Colonic mucosa (tissue), 4 donors: Measurements from ENCODE around the gene EOGT. TPM values are rescaled to one million over a fixed set of nuclear protein-coding genes. Genes with fewer than 3 reads are reported as not detected.

Source experiments
- DNase-seq: peaks from one replicate; pipeline ENCODE4 v3.0.0-alpha.2; 2020
- H3K27ac ChIP-seq: fragments of 200-600 bp; one replicate; pipeline ENCODE4 v1.8.0; 2021
- H3K27me3 ChIP-seq: fragments of 200-600 bp; one replicate; pipeline ENCODE4 v1.8.0; 2021
- H3K36me3 ChIP-seq: fragments of 200-600 bp; one replicate; pipeline ENCODE4 v1.8.0; 2021
- H3K4me1 ChIP-seq: fragments of 200-600 bp; one replicate; pipeline ENCODE4 v1.8.0; 2021; ENCODE audit warnings: mild to moderate bottlenecking
- H3K4me3 ChIP-seq: fragments of 200-600 bp; one replicate; pipeline ENCODE4 v1.8.0; 2021
- H3K9ac ChIP-seq, 2 donors: one replicate each; pipeline ENCODE4 v1.7.0; 2013; ENCODE audit warnings: control low read depth in 2 of 2, low read depth in 2 of 2, low read length in 2 of 2
- H3K9me3 ChIP-seq: fragments of 200-600 bp; one replicate; pipeline ENCODE4 v1.8.0; 2021
- intact Hi-C: fragments of 100-400 bp; cut with DNase I; formaldehyde crosslinking; loops from one replicate; pipeline ENCODE4 v1.14.1; 2022
- total RNA-seq, 2 donors: library from RNA; stranded (reverse); fragmentation: NEBNext Ultra II Directional in 1 of 2; extraction: Animal tissue kit (Norgen Biotek cat#: 25700) in 1 of 2; gene quantifications; one replicate each; pipeline ENCODE4 v1.2.1, GENCODE V29; 2021
- TF ChIP-seq, protein P1 (sequence below): fragments of 200-600 bp; IDR thresholded peaks from one replicate; pipeline ENCODE4 v1.8.0; 2022; ENCODE audit warnings: antibody characterized with exemption, mild to moderate bottlenecking
- donor health status: healthy.
- donor health status: DM: no; HTN: no; CAD: no.
- donor health status: DM: no; HTN: no; CAD: no.

The EOGT gene
- total RNA-seq, 2 donors from 2014 or later = 9.1 to 13.2 TPM

- Histone ChIP-seq H3K4me3 (peak overlapping the region; percentile 88), H3K9ac (peak overlapping the region; percentile 38 to 96), H3K27me3 (no peaks in the 10 kb centered on the region), H3K9me3 (no peaks in the 10 kb centered on the region), H3K27ac (peak overlapping the region; percentile 93), H3K4me1 (no peaks in the 10 kb centered on the region), H3K36me3 (no peaks in the 10 kb centered on the region)
- DNase-seq = no peak
- intact Hi-C loops = loop anchor here (5.0 kb wide), 1 partner anchor 38 kb away; the partner anchor contains the start of gene TMF1
- TF ChIP-seq, protein P1, sequence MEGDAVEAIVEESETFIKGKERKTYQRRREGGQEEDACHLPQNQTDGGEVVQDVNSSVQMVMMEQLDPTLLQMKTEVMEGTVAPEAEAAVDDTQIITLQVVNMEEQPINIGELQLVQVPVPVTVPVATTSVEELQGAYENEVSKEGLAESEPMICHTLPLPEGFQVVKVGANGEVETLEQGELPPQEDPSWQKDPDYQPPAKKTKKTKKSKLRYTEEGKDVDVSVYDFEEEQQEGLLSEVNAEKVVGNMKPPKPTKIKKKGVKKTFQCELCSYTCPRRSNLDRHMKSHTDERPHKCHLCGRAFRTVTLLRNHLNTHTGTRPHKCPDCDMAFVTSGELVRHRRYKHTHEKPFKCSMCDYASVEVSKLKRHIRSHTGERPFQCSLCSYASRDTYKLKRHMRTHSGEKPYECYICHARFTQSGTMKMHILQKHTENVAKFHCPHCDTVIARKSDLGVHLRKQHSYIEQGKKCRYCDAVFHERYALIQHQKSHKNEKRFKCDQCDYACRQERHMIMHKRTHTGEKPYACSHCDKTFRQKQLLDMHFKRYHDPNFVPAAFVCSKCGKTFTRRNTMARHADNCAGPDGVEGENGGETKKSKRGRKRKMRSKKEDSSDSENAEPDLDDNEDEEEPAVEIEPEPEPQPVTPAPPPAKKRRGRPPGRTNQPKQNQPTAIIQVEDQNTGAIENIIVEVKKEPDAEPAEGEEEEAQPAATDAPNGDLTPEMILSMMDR = no peak
These were observed 617 bp upstream of the EOGT start for GRCh38 chr3:69014022-69014580.

DNA sequence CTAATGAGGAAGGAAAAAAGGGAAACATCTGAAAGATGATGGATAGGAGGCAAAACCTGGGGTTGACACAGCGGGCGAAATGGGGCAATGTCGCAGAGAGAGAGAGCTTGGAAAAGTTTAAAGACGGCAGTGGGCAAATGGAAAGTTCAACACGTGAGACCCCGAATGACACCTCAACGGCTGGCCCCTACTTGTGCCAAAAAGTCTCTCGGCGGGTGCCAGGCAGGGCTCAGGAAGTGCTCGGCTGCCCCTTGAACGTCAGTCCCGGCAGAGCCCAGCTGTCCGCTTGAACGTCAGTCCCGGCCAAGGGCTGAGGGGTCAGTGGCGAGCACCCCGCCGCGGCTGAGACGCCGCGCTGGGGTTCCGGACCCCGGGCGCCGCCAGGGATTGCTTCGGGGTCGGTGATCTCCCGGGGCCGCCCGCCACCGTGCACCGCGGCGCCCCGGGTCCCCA is 658 bp downstream of the EOGT start:
- Histone ChIP-seq H3K9me3 (no peaks in the 10 kb centered on the region), H3K9ac (peak overlapping the region; percentile 52 to 96), H3K27ac (peak overlapping the region; percentile 93), H3K27me3 (no peaks in the 10 kb centered on the region), H3K4me1 (no peaks in the 10 kb centered on the region), H3K4me3 (peak overlapping the region; percentile 88), H3K36me3 (no peaks in the 10 kb centered on the region)
- DNase-seq = peak; percentile 48
- intact Hi-C loops = loop anchor here (5.0 kb wide), 1 partner anchor 39 kb away; the partner anchor contains the start of gene TMF1
- TF ChIP-seq, protein P1 = no peak

DNA sequence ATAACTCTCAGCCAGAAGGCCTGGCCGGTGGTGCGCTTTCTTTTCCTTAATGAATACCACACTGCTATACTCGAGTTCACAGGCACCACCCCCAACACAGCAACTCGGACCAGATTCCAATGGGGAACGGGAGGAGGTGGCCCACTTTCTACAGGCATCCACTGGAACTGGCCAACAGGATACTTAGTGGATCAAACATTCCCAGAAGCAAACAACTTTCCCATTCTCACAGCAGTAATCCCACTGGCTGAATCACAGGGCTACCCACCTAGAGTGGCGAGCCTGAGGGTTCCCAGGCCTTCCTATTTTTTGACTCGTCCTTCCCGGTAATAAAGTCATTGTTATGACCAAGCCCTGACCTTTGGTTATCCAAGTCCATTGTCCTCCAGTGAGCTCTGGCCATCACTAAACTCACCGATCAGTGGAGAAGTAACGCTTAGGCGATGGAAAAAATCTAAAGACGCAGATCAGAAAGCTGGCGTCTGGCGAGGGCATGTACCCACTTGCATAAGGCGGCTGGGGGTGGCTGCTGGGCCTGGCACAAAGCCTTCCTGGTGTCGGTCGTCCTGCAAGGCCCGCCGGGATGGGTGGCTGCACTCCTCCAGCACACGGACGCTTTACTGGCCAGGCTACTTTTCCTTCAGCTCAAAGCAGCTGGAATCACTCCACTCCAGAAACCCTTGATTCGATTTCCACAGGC is 1.2 kb downstream of the EOGT start:
- intact Hi-C loops = loop anchor here (5.0 kb wide), 1 partner anchor 40 kb away; the partner anchor contains the start of gene TMF1

DNA sequence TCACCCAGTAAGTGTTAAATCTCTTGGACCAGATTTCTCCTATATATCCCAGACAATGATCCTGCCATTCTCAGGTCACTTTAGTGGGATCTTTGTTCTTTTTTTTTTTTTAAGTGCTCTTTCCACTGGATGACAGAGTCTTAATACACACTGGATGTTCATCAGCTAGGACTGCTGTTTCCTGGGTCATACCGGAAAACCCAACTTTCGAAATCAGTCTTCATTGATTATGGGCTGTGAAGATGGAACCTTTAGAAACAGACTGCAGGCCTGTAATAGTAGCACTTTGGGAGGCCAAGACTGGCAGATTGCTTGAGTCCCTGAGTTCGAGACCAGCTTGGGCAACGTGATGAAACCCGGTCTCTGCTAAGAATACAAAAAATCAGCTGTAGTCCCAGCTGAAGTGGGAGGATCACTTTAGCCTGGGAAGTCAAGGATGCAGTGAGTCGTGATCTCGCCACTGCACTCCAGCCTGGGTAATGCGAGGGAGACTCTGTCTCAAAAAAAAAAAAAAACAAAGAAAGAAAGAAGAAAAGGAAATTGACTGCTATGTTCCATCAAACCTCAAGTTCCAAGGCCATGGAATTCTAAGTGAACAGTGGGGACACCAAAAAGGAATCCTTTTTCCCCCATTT is 2.3 kb downstream of the EOGT start:
- H3K9me3 ChIP-seq = no peaks in the 10 kb centered on the region
- H3K27me3 ChIP-seq = no peaks in the 10 kb centered on the region
- H3K36me3 ChIP-seq = no peaks in the 10 kb centered on the region
- H3K4me3 ChIP-seq = no peak overlapping the region
- no peaks in the 10 kb centered on the region for H3K4me1 ChIP-seq
- DNase-seq = no peak
- intact Hi-C loops = loop anchor here (5.0 kb wide), 1 partner anchor 41 kb away; the partner anchor contains the start of gene TMF1
- TF ChIP-seq, protein P1 = no peak
- H3K9ac ChIP-seq = no peak overlapping the region
- no peak overlapping the region for H3K27ac ChIP-seq

More for the DNA sequence above, 1.2 kb downstream of the EOGT start:
- H3K36me3 ChIP-seq = no peaks in the 10 kb centered on the region
- TF ChIP-seq, protein P1 = no peak
- no peaks in the 10 kb centered on the region for H3K27me3 ChIP-seq
- H3K9ac ChIP-seq = peak overlapping the region; percentile 52 to 96
- DNase-seq = peak; percentile 22
- H3K4me3 ChIP-seq = peak overlapping the region; percentile 88
- peak overlapping the region; percentile 93 for H3K27ac ChIP-seq
- H3K4me1 ChIP-seq = no peaks in the 10 kb centered on the region
- H3K9me3 ChIP-seq = no peaks in the 10 kb centered on the region

DNA sequence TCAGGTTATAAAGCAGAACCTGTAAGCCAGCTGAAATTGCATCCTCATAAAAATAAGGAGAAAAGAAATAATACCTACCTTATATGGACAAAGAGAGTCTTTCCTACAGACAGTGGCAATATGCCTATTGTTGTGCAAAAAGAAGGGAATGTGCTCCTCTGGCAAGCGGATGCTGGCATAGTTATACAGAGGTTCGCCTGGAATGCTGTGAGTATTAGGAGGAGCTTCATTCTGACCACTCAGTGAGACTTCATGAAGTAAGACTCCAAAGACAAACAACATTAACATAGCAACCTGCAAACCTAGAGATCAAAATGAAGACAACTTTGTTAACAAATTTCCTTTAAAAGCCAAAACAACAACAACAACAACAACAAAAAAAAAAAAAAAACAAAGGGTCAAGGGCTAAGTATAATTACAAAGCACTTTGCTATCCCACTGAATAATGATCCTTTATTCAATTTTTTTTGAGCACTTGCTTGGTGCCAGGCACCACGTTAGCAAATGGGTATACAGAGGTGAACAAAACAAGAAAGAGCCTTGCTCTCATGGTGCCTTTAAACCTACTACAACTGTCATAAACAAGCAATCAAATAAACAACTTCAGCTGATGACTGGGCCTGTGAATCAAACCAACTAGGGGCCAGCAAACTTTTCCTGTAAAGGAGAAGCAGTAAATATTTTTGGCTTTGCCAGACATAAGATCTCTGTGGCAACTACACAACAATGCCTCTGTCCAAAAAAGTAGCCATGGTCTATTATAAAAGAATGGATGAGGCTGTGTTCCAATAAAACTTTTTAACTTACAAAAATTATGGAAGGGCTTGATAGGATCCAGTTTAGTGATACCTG is 3.7 kb downstream of the EOGT start:
- Histone ChIP-seq H3K9me3 (no peaks in the 10 kb centered on the region), H3K4me3 (no peak overlapping the region), H3K27me3 (no peaks in the 10 kb centered on the region), H3K9ac (no peak overlapping the region), H3K36me3 (no peaks in the 10 kb centered on the region), H3K27ac (no peak overlapping the region), H3K4me1 (no peaks in the 10 kb centered on the region)
- DNase-seq = no peak
- intact Hi-C loops = loop anchor here (5.0 kb wide), 1 partner anchor 43 kb away; the partner anchor contains the start of gene TMF1
- TF ChIP-seq, protein P1 = no peak
